ENCODE results near the gene SUB1. TPM values are rescaled to one million over a fixed set of nuclear protein-coding genes. Genes with fewer than 3 reads are reported as not detected.
A peak's percentile ranks its signal among the peaks of the same experiment; 100 is the strongest.
"Not testable (repeated sequence)": the region's sequence is repeated elsewhere in the genome, so short reads cannot be mapped to it uniquely, and the experiment has no call there.

SUB1 gene
- total RNA-seq (100 to 1,000 TPM in 2 of 5 donors, 10 to 100 TPM in 3; 42.0 to 167 (median 77.1) TPM), polyA plus RNA-seq (100 to 1,000 TPM; 135 to 198 (median 192) TPM)
- long read RNA-seq, donor 1, full-length matches to known transcripts, result 36 of 42 reads
- long read RNA-seq, donor 1, partial matches to known transcripts, result 6 of 42 reads
- long read RNA-seq, donor 1, other reads (novel, unspliced or antisense), result 0 of 42 reads
- long read RNA-seq, donor 2, full-length matches to known transcripts, result 44 of 52 reads
- long read RNA-seq, donor 2, partial matches to known transcripts, result 8 of 52 reads
- long read RNA-seq, donor 2, other reads (novel, unspliced or antisense), result 0 of 52 reads
- long read RNA-seq, donor 3, full-length matches to known transcripts, result 49 of 67 reads
- long read RNA-seq, donor 3, partial matches to known transcripts, result 18 of 67 reads
- long read RNA-seq, donor 3, other reads (novel, unspliced or antisense), result 0 of 67 reads
- long read RNA-seq, donor 4, transcript SUB1-201 (5 exons, 3,507 nt), result major isoform, 6 of 6 reads
- long read RNA-seq, donor 4, partial matches to known transcripts, result 0 of 6 reads
- long read RNA-seq, donor 4, other reads (novel, unspliced or antisense), result 0 of 6 reads
- long read RNA-seq, donor 5, full-length matches to known transcripts, result 85 of 85 reads
- long read RNA-seq, donor 5, partial matches to known transcripts, result 0 of 85 reads
- long read RNA-seq, donor 5, other reads (novel, unspliced or antisense), result 0 of 85 reads
- long read RNA-seq, donor 6, full-length matches to known transcripts, result 129 of 142 reads
- long read RNA-seq, donor 6, partial matches to known transcripts, result 13 of 142 reads
- long read RNA-seq, donor 6, other reads (novel, unspliced or antisense), result 0 of 142 reads
- long read RNA-seq, donor 7, full-length matches to known transcripts, result 130 of 155 reads
- long read RNA-seq, donor 7, partial matches to known transcripts, result 25 of 155 reads
- long read RNA-seq, donor 7, other reads (novel, unspliced or antisense), result 0 of 155 reads
- long read RNA-seq, donor 8, full-length matches to known transcripts, result 95 of 104 reads
- long read RNA-seq, donor 8, partial matches to known transcripts, result 9 of 104 reads
- long read RNA-seq, donor 8, other reads (novel, unspliced or antisense), result 0 of 104 reads
- long read RNA-seq, donor 9, full-length matches to known transcripts, result 134 of 142 reads
- long read RNA-seq, donor 9, partial matches to known transcripts, result 8 of 142 reads
- long read RNA-seq, donor 9, other reads (novel, unspliced or antisense), result 0 of 142 reads
- long read RNA-seq, donor 10, full-length matches to known transcripts, result 49 of 56 reads
- long read RNA-seq, donor 10, partial matches to known transcripts, result 7 of 56 reads
- long read RNA-seq, donor 10, other reads (novel, unspliced or antisense), result 0 of 56 reads

DNA sequence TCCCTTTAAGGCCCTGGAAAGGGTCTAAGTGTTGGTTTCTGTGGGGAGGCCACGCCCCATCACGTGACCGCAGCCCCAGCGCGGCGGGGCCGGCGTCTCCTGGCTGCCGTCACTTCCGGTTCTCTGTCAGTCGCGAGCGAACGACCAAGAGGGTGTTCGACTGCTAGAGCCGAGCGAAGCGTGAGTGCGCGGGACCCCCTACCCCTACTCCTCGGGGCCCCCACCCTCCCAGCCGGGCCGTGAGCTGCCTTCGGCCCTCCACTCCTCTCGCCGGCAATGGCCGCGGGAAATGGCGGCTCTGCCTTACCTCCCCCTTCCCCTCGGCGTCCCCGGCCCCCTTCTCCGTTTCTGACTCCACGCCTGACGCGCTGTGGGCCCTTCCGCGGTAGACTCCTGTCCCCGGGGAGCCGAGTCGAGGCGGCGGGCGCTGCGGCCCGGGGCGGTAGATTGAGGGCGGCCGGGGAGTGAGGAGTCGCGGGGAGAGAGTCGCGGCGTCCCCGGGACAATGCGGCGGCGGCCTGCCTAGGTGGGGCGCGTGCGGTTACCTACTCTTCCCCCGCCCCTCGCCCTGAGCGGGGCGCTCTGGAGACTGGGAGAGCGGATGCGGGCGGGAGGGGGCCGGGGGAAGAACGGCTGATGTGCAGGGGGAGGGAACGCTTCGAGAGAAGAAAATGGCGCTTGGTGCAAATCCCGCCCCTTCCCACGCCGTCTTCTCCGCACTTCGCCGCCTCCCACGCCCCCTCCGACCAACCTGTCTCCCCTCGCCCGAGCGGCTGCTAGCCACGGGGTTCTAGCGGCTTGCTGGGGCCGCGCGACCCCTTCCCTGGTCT, at the start of gene SUB1:
Gene SUB1, plus strand, starts transcription at position 112 of the 830 bp plus-strand sequence. CDS start 2,956 bp downstream, outside the sequence.
- Histone ChIP-seq H3K4me1 (peaks cover 7 to 63% (median 35%) of the 10 kb centered on the region in 4 donors), H3K4me3 (peak within 1 kb of the TSS; percentile 84 to 95 (median 90)), H3K27ac (peak within 1 kb of the TSS; percentile 96 to 100 (median 99)), H3K36me3 (peaks cover 7 to 20% (median 17%) of the 10 kb centered on the region in 4 donors), H3K9me3 (peaks cover 0 to 9% (median 0%) of the 10 kb centered on the region in 4 donors), H3K27me3 (no peaks in the 10 kb centered on the region)
- peak; percentile 95 to 98 for DNase-seq
- TF ChIP-seq POLR2AphosphoS5 (IDR thresholded peaks at IDR 0.05) (peak; percentile 95 to 98 (median 96)), POLR2A (IDR thresholded peaks at IDR 0.05) (peak in 2 of 4 donors; percentile 24 to 73), EP300 (IDR thresholded peaks at IDR 0.05) (no peak)
- TF ChIP-seq, protein P1, sequence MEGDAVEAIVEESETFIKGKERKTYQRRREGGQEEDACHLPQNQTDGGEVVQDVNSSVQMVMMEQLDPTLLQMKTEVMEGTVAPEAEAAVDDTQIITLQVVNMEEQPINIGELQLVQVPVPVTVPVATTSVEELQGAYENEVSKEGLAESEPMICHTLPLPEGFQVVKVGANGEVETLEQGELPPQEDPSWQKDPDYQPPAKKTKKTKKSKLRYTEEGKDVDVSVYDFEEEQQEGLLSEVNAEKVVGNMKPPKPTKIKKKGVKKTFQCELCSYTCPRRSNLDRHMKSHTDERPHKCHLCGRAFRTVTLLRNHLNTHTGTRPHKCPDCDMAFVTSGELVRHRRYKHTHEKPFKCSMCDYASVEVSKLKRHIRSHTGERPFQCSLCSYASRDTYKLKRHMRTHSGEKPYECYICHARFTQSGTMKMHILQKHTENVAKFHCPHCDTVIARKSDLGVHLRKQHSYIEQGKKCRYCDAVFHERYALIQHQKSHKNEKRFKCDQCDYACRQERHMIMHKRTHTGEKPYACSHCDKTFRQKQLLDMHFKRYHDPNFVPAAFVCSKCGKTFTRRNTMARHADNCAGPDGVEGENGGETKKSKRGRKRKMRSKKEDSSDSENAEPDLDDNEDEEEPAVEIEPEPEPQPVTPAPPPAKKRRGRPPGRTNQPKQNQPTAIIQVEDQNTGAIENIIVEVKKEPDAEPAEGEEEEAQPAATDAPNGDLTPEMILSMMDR (IDR thresholded peaks at IDR 0.05), result peak in 1 of 7 experiments; percentile 7
- intact Hi-C loops (cut with DNase I; ENCODE audit: low total_unique reads), result no loop called here
- 0 to 1% (median 1%) methylated on average over 47 to 89 of the region's 89 CpGs for WGBS, 5 donors

DNA sequence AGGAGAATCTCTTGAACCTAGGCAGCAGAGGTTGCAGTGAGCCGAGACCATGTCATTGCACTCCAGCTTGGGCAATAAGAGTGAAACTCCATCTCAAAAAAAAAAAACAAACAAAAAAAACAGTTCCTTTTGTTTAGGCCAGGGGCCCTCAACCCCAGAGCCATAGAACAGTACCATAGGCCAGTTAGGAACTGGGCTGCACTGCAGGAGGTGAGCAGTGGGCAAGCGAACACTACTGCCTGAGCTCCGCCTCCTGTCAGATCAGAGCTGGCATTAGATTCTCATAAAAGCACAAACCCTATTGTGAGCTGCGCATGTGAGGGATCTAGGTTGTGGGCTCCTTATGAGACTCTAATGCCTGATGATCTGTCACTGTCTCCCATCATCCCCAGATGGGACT, 49.1 kb upstream of the SUB1 start:
- no peak overlapping the region for H3K4me3 ChIP-seq
- no peaks in the 10 kb centered on the region for H3K36me3 ChIP-seq
- no peak overlapping the region for H3K27ac ChIP-seq
- H3K4me1 ChIP-seq, result peaks cover 0 to 9% (median under 1%) of the 10 kb centered on the region in 4 donors
- no peak for TF ChIP-seq POLR2AphosphoS5 (IDR thresholded peaks at IDR 0.05)
- no peak for TF ChIP-seq POLR2A (IDR thresholded peaks at IDR 0.05)
- TF ChIP-seq, protein P1 (IDR thresholded peaks at IDR 0.05), result no peak
- no peak for TF ChIP-seq EP300 (IDR thresholded peaks at IDR 0.05)
- H3K9me3 ChIP-seq, result no peaks in the 10 kb centered on the region
- intact Hi-C loops (cut with DNase I; ENCODE audit: low total_unique reads), result no loop called here
- 76 to 90% (median 82%) methylated on average over 4 of the region's 4 CpGs for whole genome bisulfite sequencing, 5 donors
- H3K27me3 ChIP-seq, result no peaks in the 10 kb centered on the region
- no peak for DNase-seq

DNA sequence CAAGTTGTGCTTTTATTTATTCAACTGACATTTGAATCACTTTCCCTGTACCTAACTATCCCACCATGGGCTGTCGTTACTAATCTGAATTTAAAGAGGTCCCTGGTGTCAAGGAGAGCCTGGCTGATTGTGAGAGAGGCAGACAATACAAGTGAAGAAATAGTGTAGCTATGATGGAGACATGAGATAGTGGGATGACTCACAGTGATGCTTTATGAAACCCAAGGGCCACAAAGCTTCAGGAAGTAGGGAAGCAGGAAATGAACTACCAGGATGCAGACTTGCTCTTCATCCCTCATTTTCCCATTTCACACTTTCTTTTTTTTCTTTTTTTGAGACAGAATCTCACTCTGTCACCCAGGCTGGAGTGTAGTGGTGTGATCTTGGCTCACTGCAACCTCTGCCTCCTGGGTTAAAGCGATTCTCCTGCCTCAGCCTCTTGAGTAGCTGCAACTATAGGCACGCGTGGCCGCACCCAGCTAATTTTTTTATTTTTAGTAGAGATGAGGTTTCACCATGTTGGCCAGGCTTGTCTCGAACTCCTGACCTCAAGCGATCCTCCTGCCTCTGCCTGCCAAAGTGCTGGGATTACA, 47.8 kb upstream of the SUB1 start:
- WGBS, 5 donors, result 76 to 86% (median 84%) methylated on average over 7 of the region's 7 CpGs
- peak overlapping the region in 1 of 5 donors; percentile 24 for H3K27ac ChIP-seq
- DNase-seq; H3K36me3 ChIP-seq; H3K4me1 ChIP-seq; H3K4me3 ChIP-seq; intact Hi-C loops (cut with DNase I; ENCODE audit: low total_unique reads); H3K9me3 ChIP-seq; H3K27me3 ChIP-seq: not testable (repeated sequence)
